Testis (tissue), 2 donors: ENCODE results near the gene HOXC9.

Experiments
- POLR2A ChIP-seq: fragments of 450-650 bp; IDR thresholded peaks from one replicate; pipeline ENCODE4 v1.6.1; 2017; ENCODE audit warnings: antibody characterized with exemption, mild to moderate bottlenecking, moderate library complexity
- TF ChIP-seq, protein P1 (sequence below), 3 experiments: fragments of 450-650 bp in 2 of 3; fragments of 200-600 bp in 1 of 3; sonication (generic) in 1 of 3; IDR thresholded peaks; one replicate each; pipeline ENCODE4 v1.5.1; 2016 to 2019; ENCODE audit warnings: antibody characterized with exemption in 3 of 3, mild to moderate bottlenecking in 2 of 3, moderate library complexity in 1 of 3

- no peak for TF ChIP-seq POLR2A
- TF ChIP-seq, protein P1, sequence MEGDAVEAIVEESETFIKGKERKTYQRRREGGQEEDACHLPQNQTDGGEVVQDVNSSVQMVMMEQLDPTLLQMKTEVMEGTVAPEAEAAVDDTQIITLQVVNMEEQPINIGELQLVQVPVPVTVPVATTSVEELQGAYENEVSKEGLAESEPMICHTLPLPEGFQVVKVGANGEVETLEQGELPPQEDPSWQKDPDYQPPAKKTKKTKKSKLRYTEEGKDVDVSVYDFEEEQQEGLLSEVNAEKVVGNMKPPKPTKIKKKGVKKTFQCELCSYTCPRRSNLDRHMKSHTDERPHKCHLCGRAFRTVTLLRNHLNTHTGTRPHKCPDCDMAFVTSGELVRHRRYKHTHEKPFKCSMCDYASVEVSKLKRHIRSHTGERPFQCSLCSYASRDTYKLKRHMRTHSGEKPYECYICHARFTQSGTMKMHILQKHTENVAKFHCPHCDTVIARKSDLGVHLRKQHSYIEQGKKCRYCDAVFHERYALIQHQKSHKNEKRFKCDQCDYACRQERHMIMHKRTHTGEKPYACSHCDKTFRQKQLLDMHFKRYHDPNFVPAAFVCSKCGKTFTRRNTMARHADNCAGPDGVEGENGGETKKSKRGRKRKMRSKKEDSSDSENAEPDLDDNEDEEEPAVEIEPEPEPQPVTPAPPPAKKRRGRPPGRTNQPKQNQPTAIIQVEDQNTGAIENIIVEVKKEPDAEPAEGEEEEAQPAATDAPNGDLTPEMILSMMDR (IDR thresholded peaks at IDR 0.05), result no peak
Measured at GRCh38 chr12:54040148-54040494, 40.2 kb downstream of the HOXC9 start.
